Measurements from ENCODE around the gene BRD8. TPM values are rescaled to one million over a fixed set of nuclear protein-coding genes. Genes with fewer than 3 reads are reported as not detected.
A peak's percentile ranks its signal among the peaks of the same experiment; 100 is the strongest.

BRD8 gene
- total RNA-seq, 1 experiment from 2014 or later: 73.4 TPM

GRCh38 chr5:138139781-138140090 is 38.7 kb downstream of the BRD8 start:
- Mint-ChIP-seq H3K9me3 (peaks cover 8% of the 10 kb centered on the region; the same call in 1 of the 2 replicates), H3K27me3 (ENCODE audit: low read depth) (peaks cover 9% of the 10 kb centered on the region), H3K36me3 (no peaks in the 10 kb centered on the region), H3K4me1 (peaks cover 6% of the 10 kb centered on the region; the same call in 1 of the 2 replicates), H3K4me3 (peak overlapping the region; percentile 71), H3K27ac (no peak overlapping the region)
- TF ChIP-seq HMGA2 (CRISPR knock-in tag; IDR thresholded peaks at IDR 0.05) (no peak), GTF2I (CRISPR knock-in tag; conservative IDR thresholded peaks at IDR 0.05) (no peak), GRHL2 (CRISPR knock-in tag; IDR thresholded peaks at IDR 0.05; ENCODE audit: insufficient replicate concordance, severe bottlenecking) (no peak), ZNF317 (CRISPR knock-in tag; IDR thresholded peaks at IDR 0.05; ENCODE audit: borderline replicate concordance, low read depth) (no peak), CDX4 (CRISPR knock-in tag; IDR thresholded peaks at IDR 0.05; ENCODE audit: borderline replicate concordance) (no peak)
- POLR2A ChIA-PET: no interaction called here
- ATAC-seq: no peak
- CTCF ChIA-PET: interaction anchor here (1.2 to 1.6 kb wide), 5 partner anchors 58 to 104 kb away, joined by 4 to 9 read pairs (median 5); no protein-coding TSS in a partner anchor
- DNase-seq (ENCODE audit: low spot score): no peak

GRCh38 chr5:138138949-138139780 is 39.3 kb downstream of the BRD8 start, which contains the start of gene NME5:
Gene NME5 (minus strand): TSS chr5:138139428. CDS start chr5:138138780, 648 bp downstream.
- ATAC-seq: peak; percentile 95
- H3K36me3 Mint-ChIP-seq: no peaks in the 10 kb centered on the region
- H3K27me3 Mint-ChIP-seq (ENCODE audit: low read depth): peaks cover 9% of the 10 kb centered on the region
- POLR2A ChIA-PET: no interaction called here
- TF ChIP-seq ESRRA (CRISPR knock-in tag; IDR thresholded peaks at IDR 0.05; ENCODE audit: borderline replicate concordance) (no peak), CREB1 (CRISPR knock-in tag; IDR thresholded peaks at IDR 0.05) (no peak), TEAD4 (CRISPR knock-in tag; IDR thresholded peaks at IDR 0.05) (no peak), GRHL2 (CRISPR knock-in tag; IDR thresholded peaks at IDR 0.05; ENCODE audit: insufficient replicate concordance, severe bottlenecking) (no peak), CREM (CRISPR knock-in tag; IDR thresholded peaks at IDR 0.05) (no peak), ZNF138 (CRISPR knock-in tag; conservative IDR thresholded peaks at IDR 0.05) (no peak), ZNF263 (CRISPR knock-in tag; IDR thresholded peaks at IDR 0.05; ENCODE audit: low read depth) (no peak), SOX15 (CRISPR knock-in tag; IDR thresholded peaks at IDR 0.05) (no peak), NFATC4 (CRISPR knock-in tag; IDR thresholded peaks at IDR 0.05) (no peak), ZNF423 (CRISPR knock-in tag; IDR thresholded peaks at IDR 0.05) (no peak), ETV6 (CRISPR knock-in tag; IDR thresholded peaks at IDR 0.05) (no peak), OVOL2 (CRISPR knock-in tag; IDR thresholded peaks at IDR 0.05; ENCODE audit: borderline replicate concordance) (no peak), IRF1 (CRISPR knock-in tag; IDR thresholded peaks at IDR 0.05) (no peak), E2F1 (CRISPR knock-in tag; IDR thresholded peaks at IDR 0.05) (no peak), KAT7 (CRISPR knock-in tag; IDR thresholded peaks at IDR 0.05; ENCODE audit: borderline replicate concordance) (no peak), ZNF416 (CRISPR knock-in tag; IDR thresholded peaks at IDR 0.05) (no peak), NR3C1 (CRISPR knock-in tag; conservative IDR thresholded peaks at IDR 0.05; ENCODE audit: low read depth) (no peak), RORB (CRISPR knock-in tag; IDR thresholded peaks at IDR 0.05) (no peak)
- CTCF ChIA-PET: interaction anchor here (0.8 to 1.6 kb wide), 6 partner anchors 55 to 103 kb away, joined by 3 to 9 read pairs (median 4); partner anchors contain the start of gene WNT8A
- peaks cover 8% of the 10 kb centered on the region; the same call in 1 of the 2 replicates for H3K9me3 Mint-ChIP-seq
- DNase-seq (ENCODE audit: low spot score): peak; percentile 73
- peaks cover 6% of the 10 kb centered on the region; the same call in 1 of the 2 replicates for H3K4me1 Mint-ChIP-seq
- no peak within 1 kb of the TSS for H3K27ac Mint-ChIP-seq
- peak within 1 kb of the TSS; percentile 71 for H3K4me3 Mint-ChIP-seq
